ENCODE data around the gene SPRR1A.

The SPRR1A gene

GRCh38 chr1:152997901-152998300 is 14.0 kb downstream of the SPRR1A start:
- Histone ChIP-seq H3K27me3 (ENCODE audit: low read depth, low read length) (peaks cover 68% of the 10 kb centered on the region), H3K79me2 (ENCODE audit: low read length) (no peaks in the 10 kb centered on the region), H3K9ac (ENCODE audit: low read length) (no peak overlapping the region), H4K20me1 (ENCODE audit: insufficient read depth, low read length) (no peaks in the 10 kb centered on the region), H3K9me3 (ENCODE audit: insufficient read depth, low read length) (0 out of 2 replicates have a peak, but pooled peaks cover 3% of the 10 kb centered on the region), H2AFZ (ENCODE audit: low read depth, low read length) (no peak overlapping the region), H3K4me2 (ENCODE audit: low read length) (no peak overlapping the region), H3K4me1 (ENCODE audit: low read length) (no peaks in the 10 kb centered on the region), H3K4me3 (ENCODE audit: low read length) (no peak overlapping the region), H3K36me3 (replicated peaks; ENCODE audit: low read depth, low read length) (no peaks in the 10 kb centered on the region), H3K27ac (ENCODE audit: low read length) (no peak overlapping the region)
- TF ChIP-seq CTCF (IDR thresholded peaks at IDR 0.05; ENCODE audit: low read depth, low read length) = no peak
- no peak for TF ChIP-seq EZH2phosphoT487 (IDR thresholded peaks at IDR 0.05; ENCODE audit: low read depth)

GRCh38 chr1:152998476-152998875 is 14.6 kb downstream of the SPRR1A start:
- no peak overlapping the region for H3K4me2 ChIP-seq (ENCODE audit: low read length)
- H2AFZ ChIP-seq (ENCODE audit: low read depth, low read length) = no peak overlapping the region
- TF ChIP-seq EZH2phosphoT487 (IDR thresholded peaks at IDR 0.05; ENCODE audit: low read depth) = no peak
- no peak for TF ChIP-seq CTCF (IDR thresholded peaks at IDR 0.05; ENCODE audit: low read depth, low read length)
- H3K27ac ChIP-seq (ENCODE audit: low read length) = no peak overlapping the region
- H3K79me2 ChIP-seq (ENCODE audit: low read length) = no peaks in the 10 kb centered on the region
- no peaks in the 10 kb centered on the region for H3K4me1 ChIP-seq (ENCODE audit: low read length)
- no peaks in the 10 kb centered on the region for H3K36me3 ChIP-seq (replicated peaks; ENCODE audit: low read depth, low read length)
- H3K27me3 ChIP-seq (ENCODE audit: low read depth, low read length) = peaks cover 64% of the 10 kb centered on the region
- no peak overlapping the region for H3K9ac ChIP-seq (ENCODE audit: low read length)
- no peaks in the 10 kb centered on the region for H4K20me1 ChIP-seq (ENCODE audit: insufficient read depth, low read length)
- H3K9me3 ChIP-seq (ENCODE audit: insufficient read depth, low read length) = 0 out of 2 replicates have a peak, but pooled peaks cover 3% of the 10 kb centered on the region
- no peak overlapping the region for H3K4me3 ChIP-seq (ENCODE audit: low read length)

GRCh38 chr1:152999818-153000217 is 15.9 kb downstream of the SPRR1A start:
- Histone ChIP-seq H3K4me1 (ENCODE audit: low read length) (no peaks in the 10 kb centered on the region), H3K27me3 (ENCODE audit: low read depth, low read length) (peaks cover 57% of the 10 kb centered on the region), H3K9ac (ENCODE audit: low read length) (no peak overlapping the region), H3K79me2 (ENCODE audit: low read length) (no peaks in the 10 kb centered on the region), H4K20me1 (ENCODE audit: insufficient read depth, low read length) (no peaks in the 10 kb centered on the region), H3K27ac (ENCODE audit: low read length) (no peak overlapping the region), H3K9me3 (ENCODE audit: insufficient read depth, low read length) (0 out of 2 replicates have a peak, but pooled peaks cover 3% of the 10 kb centered on the region), H2AFZ (ENCODE audit: low read depth, low read length) (no peak overlapping the region), H3K36me3 (replicated peaks; ENCODE audit: low read depth, low read length) (no peaks in the 10 kb centered on the region), H3K4me2 (ENCODE audit: low read length) (no peak overlapping the region), H3K4me3 (ENCODE audit: low read length) (no peak overlapping the region)
- TF ChIP-seq EZH2phosphoT487 (IDR thresholded peaks at IDR 0.05; ENCODE audit: low read depth) = no peak

GRCh38 chr1:153000294-153000693 is 16.4 kb downstream of the SPRR1A start:
- no peaks in the 10 kb centered on the region for H3K79me2 ChIP-seq (ENCODE audit: low read length)
- no peak overlapping the region for H3K4me2 ChIP-seq (ENCODE audit: low read length)
- H3K4me1 ChIP-seq (ENCODE audit: low read length) = no peaks in the 10 kb centered on the region
- H4K20me1 ChIP-seq (ENCODE audit: insufficient read depth, low read length) = no peaks in the 10 kb centered on the region
- peaks cover 55% of the 10 kb centered on the region for H3K27me3 ChIP-seq (ENCODE audit: low read depth, low read length)
- H3K27ac ChIP-seq (ENCODE audit: low read length) = no peak overlapping the region
- no peak for TF ChIP-seq CTCF (IDR thresholded peaks at IDR 0.05; ENCODE audit: low read depth, low read length)
- no peak for TF ChIP-seq EZH2phosphoT487 (IDR thresholded peaks at IDR 0.05; ENCODE audit: low read depth)
- H3K4me3 ChIP-seq (ENCODE audit: low read length) = no peak overlapping the region
- 0 out of 2 replicates have a peak, but pooled peaks cover 2% of the 10 kb centered on the region for H3K9me3 ChIP-seq (ENCODE audit: insufficient read depth, low read length)
- H3K9ac ChIP-seq (ENCODE audit: low read length) = no peak overlapping the region
- no peaks in the 10 kb centered on the region for H3K36me3 ChIP-seq (replicated peaks; ENCODE audit: low read depth, low read length)
- H2AFZ ChIP-seq (ENCODE audit: low read depth, low read length) = no peak overlapping the region

Measured in OCI-LY3 (cell line).